Subcutaneous adipose tissue (tissue), 4 donors: ENCODE results near the gene ANKRD60. TPM values are rescaled to one million over a fixed set of nuclear protein-coding genes. Genes with fewer than 3 reads are reported as not detected.

Experiments used
- CTCF ChIP-seq: fragments of 450-650 bp; IDR thresholded peaks from one replicate; pipeline ENCODE4 v1.5.1; 2016; ENCODE audit warnings: low read depth, mild to moderate bottlenecking, control low read depth, antibody characterized with exemption, moderate library complexity
- total RNA-seq, 4 donors: library from RNA; depleted of rRNA; stranded (reverse); fragments of >200 nt; gene quantifications; one replicate each; pipeline ENCODE4 v1.1.0, GENCODE V29; 2016

The ANKRD60 gene
- total RNA-seq, 4 donors from 2014 or later: not detected

DNA sequence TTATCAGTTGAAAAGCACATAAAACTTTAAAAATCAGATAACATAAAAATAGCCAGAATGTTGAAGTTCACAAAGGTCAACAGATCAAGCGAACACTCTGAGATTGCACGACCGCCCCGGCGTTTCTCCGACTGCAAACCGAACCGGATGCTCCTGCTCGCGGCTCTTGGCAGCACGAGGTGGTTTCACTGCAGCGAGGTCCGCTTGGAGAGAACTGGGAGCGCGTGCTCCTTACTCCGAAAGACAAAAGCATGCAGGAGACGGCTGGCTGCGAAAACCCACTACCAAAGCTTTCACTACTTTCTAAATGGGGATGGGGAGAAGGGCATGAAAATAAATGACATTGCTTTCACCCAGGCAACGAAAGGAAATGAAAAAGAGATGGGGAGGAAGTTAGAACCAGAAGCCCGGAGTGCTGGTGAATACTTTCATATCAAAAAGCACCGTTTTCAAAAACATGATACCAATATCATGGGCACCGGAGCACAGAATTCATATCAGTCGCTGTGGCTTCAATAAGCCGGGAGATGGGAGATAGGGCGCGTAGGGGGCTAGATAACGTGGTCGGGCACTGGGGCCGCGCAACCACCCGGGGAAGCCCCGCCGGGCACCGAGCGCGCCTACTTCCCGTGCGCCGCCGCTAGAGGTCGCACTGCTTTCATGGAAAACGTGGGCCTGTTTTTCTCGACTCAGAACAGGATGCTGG, 8.3 kb upstream of the ANKRD60 start:
- no peak for TF ChIP-seq CTCF

DNA sequence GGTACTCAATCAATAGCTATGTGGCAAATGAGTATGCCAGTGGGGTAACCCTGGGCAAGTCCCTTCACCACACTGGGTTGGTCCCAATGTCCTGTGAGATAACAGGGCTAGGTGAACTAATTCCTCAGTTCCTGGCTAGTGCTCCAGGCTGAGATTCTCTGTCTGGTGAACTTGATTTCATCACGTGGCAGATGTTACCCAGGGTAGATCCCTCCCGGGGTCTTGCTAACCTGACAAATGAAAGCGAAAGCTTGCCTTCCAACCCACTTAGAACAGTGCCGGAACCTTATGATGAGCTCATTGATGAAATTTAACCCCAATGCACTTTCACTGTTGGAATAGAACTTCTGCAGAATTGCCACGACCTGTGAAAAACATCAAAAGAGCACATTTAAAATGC, 6.6 kb upstream of the ANKRD60 start:
- TF ChIP-seq CTCF: no peak

DNA sequence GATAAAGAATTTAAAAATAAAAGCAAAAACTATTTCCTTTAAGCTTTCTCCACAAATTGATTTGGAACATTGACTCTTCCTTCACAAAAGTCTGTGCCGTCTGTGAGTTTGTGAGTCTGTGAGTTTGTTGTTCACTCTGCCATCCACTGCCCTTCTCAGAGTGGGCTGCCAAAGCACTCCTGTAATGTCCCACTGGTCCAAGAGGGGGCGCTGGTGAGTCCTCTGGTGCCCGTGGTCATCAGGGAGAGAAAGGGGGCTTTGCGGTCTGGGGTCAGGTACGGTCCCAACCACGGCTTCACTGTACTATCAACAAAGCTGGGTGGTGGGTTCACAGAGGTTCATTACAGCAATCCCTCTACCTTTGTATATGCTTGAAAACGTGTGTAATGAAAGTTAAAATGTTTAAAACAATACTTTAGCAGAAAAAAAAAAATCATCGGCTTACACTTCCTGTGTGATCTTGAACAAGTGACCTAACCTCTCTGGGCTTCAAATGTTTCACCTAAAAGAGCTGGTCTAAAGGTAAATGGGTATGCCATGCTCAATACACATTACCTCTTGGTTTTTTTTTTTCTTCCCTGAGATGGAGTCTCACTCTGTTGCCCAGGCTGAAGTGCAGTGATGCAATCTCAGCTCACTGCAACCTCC, 5.6 kb upstream of the ANKRD60 start:
- TF ChIP-seq CTCF: no peak

DNA sequence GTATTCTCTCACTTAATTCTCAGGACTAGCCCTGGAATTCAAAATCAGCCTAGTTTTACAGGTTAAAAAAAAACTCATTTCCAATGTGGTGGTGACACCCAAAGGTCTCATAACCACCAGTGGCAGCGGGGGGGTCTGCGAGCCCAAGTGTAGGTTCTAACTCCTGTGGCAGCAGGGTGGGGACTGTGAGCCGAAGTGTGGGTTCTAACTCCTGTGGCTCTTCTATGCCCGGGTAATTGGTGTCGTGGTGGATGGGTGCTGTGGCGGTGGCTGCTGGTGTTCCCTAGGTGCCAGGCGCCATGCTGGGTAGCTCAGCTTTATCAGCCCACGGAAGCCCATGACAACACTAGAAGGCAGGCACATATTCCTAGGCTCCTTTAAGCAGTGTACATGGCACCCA, 4.9 kb upstream of the ANKRD60 start:
- no peak for TF ChIP-seq CTCF

- no peak for TF ChIP-seq CTCF
Measured at GRCh38 chr20:58231683-58232082, 3.2 kb upstream of the ANKRD60 start.

DNA sequence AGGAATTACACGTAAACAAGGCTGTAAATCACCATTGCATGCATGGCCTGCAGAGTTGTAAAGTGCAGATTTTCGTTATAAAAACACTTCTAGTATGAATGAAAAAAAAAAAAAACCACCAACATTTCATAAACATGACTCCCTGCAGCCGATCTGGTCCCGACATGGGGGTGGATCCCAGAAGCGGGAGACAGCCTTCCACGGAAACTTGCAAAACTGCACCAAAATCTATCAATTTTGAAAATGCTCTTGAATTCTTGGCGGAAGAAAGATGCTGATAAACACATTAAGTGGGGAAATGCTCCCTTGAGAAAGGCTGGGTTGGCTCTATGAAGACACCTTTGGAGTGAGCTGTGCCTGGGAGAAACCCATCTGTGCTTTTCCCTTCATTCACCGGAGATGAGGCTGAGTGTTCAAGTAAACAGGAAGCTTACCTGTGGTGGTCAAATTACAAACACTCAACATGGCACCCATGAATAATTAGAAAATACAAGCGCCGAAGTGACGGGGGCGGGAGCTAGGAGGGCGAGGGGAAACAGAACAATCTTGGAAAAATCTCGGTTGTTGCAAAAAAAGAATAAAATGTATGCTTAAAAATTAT, 845 bp upstream of the ANKRD60 start:
- TF ChIP-seq CTCF: no peak

- TF ChIP-seq CTCF: no peak
Measured at GRCh38 chr20:58228103-58228483, 360 bp downstream of the ANKRD60 start.
